Astrocyte (in vitro differentiated cells and primary cell): ENCODE measurements around the gene LIPG.

ENCODE experiments used
- EZH2 ChIP-seq: IDR thresholded peaks from 2 replicates; pipeline ENCODE4 v1.6.1; 2012; ENCODE audit warnings: mild to moderate bottlenecking, low read length, inconsistent platforms; ENCODE audit not compliant: insufficient read depth
- TF ChIP-seq, protein P1 (sequence below): IDR thresholded peaks from 2 replicates; pipeline ENCODE4 v1.5.1; 2011; ENCODE audit warnings: low read depth, mild to moderate bottlenecking, inconsistent platforms, low read length, moderate library complexity; ENCODE audit not compliant: insufficient read depth

DNA sequence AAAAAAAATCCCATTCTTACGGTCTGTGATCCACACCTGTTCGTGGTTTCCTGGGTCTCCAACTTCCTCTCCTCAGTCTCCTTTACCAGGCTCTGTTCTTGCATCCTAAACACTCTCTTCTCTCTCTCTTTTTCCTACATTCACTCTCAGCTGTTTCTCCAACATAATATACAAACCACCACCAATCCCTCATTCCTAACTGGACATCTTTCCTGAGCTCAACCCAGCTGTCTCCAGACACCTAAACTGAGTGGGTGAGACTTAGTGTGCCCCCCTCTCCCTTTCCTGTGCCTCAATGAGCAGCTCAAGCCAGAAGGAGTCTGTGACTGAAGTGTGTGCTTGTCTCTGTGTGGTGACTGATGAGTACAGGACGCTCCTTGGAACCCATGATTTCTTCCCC, 59.4 kb downstream of the LIPG start:
- TF ChIP-seq, protein P1, sequence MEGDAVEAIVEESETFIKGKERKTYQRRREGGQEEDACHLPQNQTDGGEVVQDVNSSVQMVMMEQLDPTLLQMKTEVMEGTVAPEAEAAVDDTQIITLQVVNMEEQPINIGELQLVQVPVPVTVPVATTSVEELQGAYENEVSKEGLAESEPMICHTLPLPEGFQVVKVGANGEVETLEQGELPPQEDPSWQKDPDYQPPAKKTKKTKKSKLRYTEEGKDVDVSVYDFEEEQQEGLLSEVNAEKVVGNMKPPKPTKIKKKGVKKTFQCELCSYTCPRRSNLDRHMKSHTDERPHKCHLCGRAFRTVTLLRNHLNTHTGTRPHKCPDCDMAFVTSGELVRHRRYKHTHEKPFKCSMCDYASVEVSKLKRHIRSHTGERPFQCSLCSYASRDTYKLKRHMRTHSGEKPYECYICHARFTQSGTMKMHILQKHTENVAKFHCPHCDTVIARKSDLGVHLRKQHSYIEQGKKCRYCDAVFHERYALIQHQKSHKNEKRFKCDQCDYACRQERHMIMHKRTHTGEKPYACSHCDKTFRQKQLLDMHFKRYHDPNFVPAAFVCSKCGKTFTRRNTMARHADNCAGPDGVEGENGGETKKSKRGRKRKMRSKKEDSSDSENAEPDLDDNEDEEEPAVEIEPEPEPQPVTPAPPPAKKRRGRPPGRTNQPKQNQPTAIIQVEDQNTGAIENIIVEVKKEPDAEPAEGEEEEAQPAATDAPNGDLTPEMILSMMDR, result no peak
- TF ChIP-seq EZH2, result no peak
